Effector CD8-positive, alpha-beta T cell (primary cell): ENCODE results near the gene DCTN3.

Experiments used
- DNase-seq: peaks from one replicate; lab custom pipeline; 2025; lab: John Stamatoyannopoulos, UW

Gene DCTN3

GRCh38 chr9:34590381-34591247 is 29.7 kb downstream of the DCTN3 start:
- DNase-seq, result no peak

GRCh38 chr9:34589636-34590380 is 30.5 kb downstream of the DCTN3 start, which contains the start of gene CNTFR:
TSS of gene CNTFR (minus strand) at chr9:34589724. CDS start at chr9:34568981, 20,743 bp downstream.
- no peak for DNase-seq

- DNase-seq, result no peak
These were observed 31.3 kb downstream of the DCTN3 start for GRCh38 chr9:34588671-34589635.

GRCh38 chr9:34587271-34587670 is 33.0 kb downstream of the DCTN3 start:
- no peak for DNase-seq

GRCh38 chr9:34585946-34586669 is 34.2 kb downstream of the DCTN3 start:
- no peak for DNase-seq

- DNase-seq, result no peak
These were observed 35.3 kb downstream of the DCTN3 start for GRCh38 chr9:34584970-34585369.

GRCh38 chr9:34582787-34583186 is 37.5 kb downstream of the DCTN3 start:
- DNase-seq, result no peak

GRCh38 chr9:34581318-34581717 is 39.0 kb downstream of the DCTN3 start:
- DNase-seq, result no peak

GRCh38 chr9:34580358-34580757 is 39.9 kb downstream of the DCTN3 start:
- DNase-seq, result no peak

- DNase-seq, result no peak
These were observed 40.5 kb downstream of the DCTN3 start for GRCh38 chr9:34579808-34580163.

- DNase-seq, result no peak
These were observed 41.0 kb downstream of the DCTN3 start for GRCh38 chr9:34579104-34579807.

GRCh38 chr9:34578241-34579103 is 41.8 kb downstream of the DCTN3 start:
- DNase-seq, result no peak

- no peak for DNase-seq
These were observed 42.7 kb downstream of the DCTN3 start for GRCh38 chr9:34577400-34578240.

- DNase-seq, result no peak
These were observed 43.5 kb downstream of the DCTN3 start for GRCh38 chr9:34576597-34577399.

GRCh38 chr9:34575862-34576596 is 44.3 kb downstream of the DCTN3 start:
- DNase-seq, result no peak

GRCh38 chr9:34575241-34575640 is 45.1 kb downstream of the DCTN3 start:
- DNase-seq, result no peak

- DNase-seq, result no peak
These were observed 45.7 kb downstream of the DCTN3 start for GRCh38 chr9:34574571-34574970.
